Activated CD8-positive, alpha-beta T cell treated with anti-CD3 and anti-CD28 coated beads, Interleukin-2, amount 10 ng/mL, durations not matched to agents 7 days and 5 days (primary cell): ENCODE data around the gene RNF215. TPM values are rescaled to one million over a fixed set of nuclear protein-coding genes. Genes with fewer than 3 reads are reported as not detected.

ENCODE experiments used
- total RNA-seq, 2 experiments: library from RNA; stranded (reverse); gene quantifications; one replicate each; pipeline ENCODE4 v1.2.3, GENCODE V29; 2021

RNF215 gene
- total RNA-seq, 2 experiments from 2014 or later = 12.0 to 14.6 TPM

Other genes starting within 250 kb of the RNF215 start
- 100 to 1,000 TPM; 532 to 569 TPM for gene LIF, start 140.7 kb downstream of the RNF215 start, total RNA-seq
- gene OSM, start 120.6 kb downstream of the RNF215 start, total RNA-seq = 100 to 1,000 TPM; 135 to 140 TPM
- 10 to 100 TPM; 24.5 to 25.4 TPM for gene CASTOR1, start 97.9 kb downstream of the RNF215 start, total RNA-seq
- gene TBC1D10A, start 60.5 kb downstream of the RNF215 start, total RNA-seq = 10 to 100 TPM; 47.6 to 49.2 TPM
- gene SF3A1, start 30.5 kb downstream of the RNF215 start, total RNA-seq = 100 to 1,000 TPM; 211 to 246 TPM
- gene CCDC157, start 30.4 kb downstream of the RNF215 start, total RNA-seq = 1 to 10 TPM; 4.3 to 5.0 TPM
- gene SEC14L2, start 9.6 kb upstream of the RNF215 start, total RNA-seq = 10 to 100 TPM in 1 of 2 experiments, 1 to 10 TPM in 1; 9.7 to 13.1 TPM
- 10 to 100 TPM; 67.4 to 68.0 TPM for gene MTFP1, start 38.4 kb upstream of the RNF215 start, total RNA-seq
- gene SEC14L3, start 84.6 kb upstream of the RNF215 start, total RNA-seq = not detected
- not detected for gene SEC14L4, start 118.3 kb upstream of the RNF215 start, total RNA-seq
- not detected for gene SEC14L6, start 159.3 kb upstream of the RNF215 start, total RNA-seq
- gene GAL3ST1, start 187.3 kb upstream of the RNF215 start, total RNA-seq = not detected
- 10 to 100 TPM; 65.8 to 68.8 TPM for gene PES1, start 204.5 kb upstream of the RNF215 start, total RNA-seq
- gene TCN2, start 219.8 kb upstream of the RNF215 start, total RNA-seq = under 1 TPM; 0.24 to 0.34 TPM
- gene SLC35E4, start 248.4 kb upstream of the RNF215 start, total RNA-seq = 1 to 10 TPM; 1.8 to 1.9 TPM